ENCODE data around the gene IGFL1.
"Not testable (repeated sequence)": the region's sequence is repeated elsewhere in the genome, so short reads cannot be mapped to it uniquely, and the experiment has no call there.

Gene IGFL1

DNA sequence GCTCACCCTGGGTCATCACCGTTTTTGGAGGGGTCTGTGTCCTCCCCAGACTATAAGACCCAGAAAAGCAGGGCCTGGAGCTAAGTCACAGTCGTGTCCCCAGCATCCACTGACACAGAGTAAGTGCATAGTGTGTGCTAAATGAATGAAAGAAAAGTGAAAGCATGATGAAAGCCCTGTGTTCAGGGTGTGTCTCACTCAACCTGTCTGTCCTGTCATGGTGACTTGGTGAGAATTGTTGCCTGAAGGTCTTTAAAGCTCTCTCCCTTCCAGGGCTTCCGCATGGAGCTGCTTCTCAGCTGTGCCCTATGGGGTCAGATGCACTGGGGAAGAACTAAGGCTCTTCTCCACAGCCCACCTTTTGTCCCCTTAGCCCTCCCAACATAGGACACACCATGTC lies 20.5 kb upstream of the IGFL1 start:
- no peak for DNase-seq (ENCODE audit: low read depth, low spot score)
- TF ChIP-seq, protein P1, sequence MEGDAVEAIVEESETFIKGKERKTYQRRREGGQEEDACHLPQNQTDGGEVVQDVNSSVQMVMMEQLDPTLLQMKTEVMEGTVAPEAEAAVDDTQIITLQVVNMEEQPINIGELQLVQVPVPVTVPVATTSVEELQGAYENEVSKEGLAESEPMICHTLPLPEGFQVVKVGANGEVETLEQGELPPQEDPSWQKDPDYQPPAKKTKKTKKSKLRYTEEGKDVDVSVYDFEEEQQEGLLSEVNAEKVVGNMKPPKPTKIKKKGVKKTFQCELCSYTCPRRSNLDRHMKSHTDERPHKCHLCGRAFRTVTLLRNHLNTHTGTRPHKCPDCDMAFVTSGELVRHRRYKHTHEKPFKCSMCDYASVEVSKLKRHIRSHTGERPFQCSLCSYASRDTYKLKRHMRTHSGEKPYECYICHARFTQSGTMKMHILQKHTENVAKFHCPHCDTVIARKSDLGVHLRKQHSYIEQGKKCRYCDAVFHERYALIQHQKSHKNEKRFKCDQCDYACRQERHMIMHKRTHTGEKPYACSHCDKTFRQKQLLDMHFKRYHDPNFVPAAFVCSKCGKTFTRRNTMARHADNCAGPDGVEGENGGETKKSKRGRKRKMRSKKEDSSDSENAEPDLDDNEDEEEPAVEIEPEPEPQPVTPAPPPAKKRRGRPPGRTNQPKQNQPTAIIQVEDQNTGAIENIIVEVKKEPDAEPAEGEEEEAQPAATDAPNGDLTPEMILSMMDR (IDR thresholded peaks at IDR 0.05; ENCODE audit: low read depth, low read length): no peak
- no peak overlapping the region for H3K4me3 ChIP-seq (ENCODE audit: low read depth, low read length)
- in situ Hi-C loops (cut with HindIII; ENCODE audit: low sequenced_read_pairs): no loop called here

DNA sequence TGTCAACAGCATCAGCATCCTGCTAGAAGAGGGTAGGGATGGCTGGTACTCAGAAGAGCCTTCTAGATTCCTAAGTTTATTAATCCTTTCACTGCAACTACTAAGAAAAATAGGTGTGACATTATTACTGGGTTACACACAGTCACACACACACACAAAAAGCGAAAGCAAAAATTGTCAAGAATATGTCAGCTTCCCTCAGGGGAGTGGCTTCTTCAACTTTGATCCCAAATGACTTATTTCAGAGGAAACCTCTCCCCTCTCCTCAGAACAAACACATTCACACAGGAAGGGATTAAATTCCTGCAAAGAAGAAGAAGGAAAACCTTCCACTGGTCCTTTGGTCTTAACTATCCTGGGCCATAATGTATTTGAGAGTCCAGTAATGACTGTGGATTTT lies 20.1 kb upstream of the IGFL1 start:
- TF ChIP-seq, protein P1 (IDR thresholded peaks at IDR 0.05; ENCODE audit: low read depth, low read length): no peak
- in situ Hi-C loops (cut with HindIII; ENCODE audit: low sequenced_read_pairs): no loop called here

DNA sequence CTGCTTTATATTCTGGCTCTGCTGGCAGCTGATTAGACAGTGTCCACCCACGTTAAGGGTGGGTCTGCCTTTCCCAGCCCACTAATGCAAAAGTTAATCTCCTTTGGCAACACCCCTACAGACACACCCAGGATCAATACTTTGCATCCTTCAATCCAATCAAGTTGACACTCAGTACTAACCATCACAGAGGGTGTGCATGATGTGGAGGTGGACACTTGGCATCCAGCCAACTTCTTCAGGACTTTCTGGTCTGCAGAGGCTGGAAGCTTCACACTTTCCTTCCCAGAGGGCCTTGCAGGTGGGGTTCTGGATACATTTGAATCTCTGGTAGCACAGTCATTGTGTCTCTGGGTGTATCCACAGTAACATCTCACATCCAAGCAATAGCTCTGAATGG lies 18.9 kb upstream of the IGFL1 start:
- in situ Hi-C loops (cut with HindIII; ENCODE audit: low sequenced_read_pairs): no loop called here
- H3K4me3 ChIP-seq (ENCODE audit: low read depth, low read length): no peak overlapping the region
- no peak for DNase-seq (ENCODE audit: low read depth, low spot score)
- TF ChIP-seq, protein P1 (IDR thresholded peaks at IDR 0.05; ENCODE audit: low read depth, low read length): no peak

More for the DNA sequence above, 20.1 kb upstream of the IGFL1 start:
- DNase-seq (ENCODE audit: low read depth, low spot score): no peak
- H3K4me3 ChIP-seq (ENCODE audit: low read depth, low read length): no peak overlapping the region

DNA sequence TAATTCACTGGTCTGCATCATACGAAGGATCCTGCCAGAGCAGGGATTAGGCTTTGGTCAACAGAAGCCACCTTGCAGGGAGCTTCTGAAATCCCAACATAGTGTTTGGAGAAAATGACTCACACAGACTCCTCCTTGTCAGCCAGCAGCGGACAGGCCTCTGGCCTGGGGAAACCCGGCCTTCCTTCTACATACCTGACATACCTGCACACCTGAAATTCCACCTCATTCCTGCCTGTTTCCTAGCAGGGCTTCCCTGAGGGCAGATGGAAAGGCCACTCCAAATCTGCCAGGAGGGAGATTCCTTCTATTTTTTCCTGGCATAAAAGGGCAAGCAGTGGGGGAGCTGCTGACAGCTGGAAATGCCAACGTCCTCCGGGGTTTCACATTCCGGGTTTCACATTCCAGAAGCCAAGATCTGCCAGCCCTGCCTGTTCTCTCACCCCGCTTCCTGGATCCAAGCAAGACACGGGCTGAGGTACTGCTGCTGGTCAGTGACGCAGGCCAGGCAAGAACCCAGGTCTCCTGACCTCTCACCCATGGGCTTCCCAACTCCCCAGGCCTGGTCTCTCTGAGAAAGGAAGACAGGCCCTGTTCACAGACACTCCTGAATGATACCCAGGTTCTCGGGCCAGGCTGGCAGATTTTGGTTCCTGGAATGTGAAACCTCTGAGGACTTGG lies 18.2 kb upstream of the IGFL1 start:
- in situ Hi-C loops (cut with HindIII; ENCODE audit: low sequenced_read_pairs): no loop called here
- TF ChIP-seq, protein P1 (IDR thresholded peaks at IDR 0.05; ENCODE audit: low read depth, low read length): no peak
- no peak for DNase-seq (ENCODE audit: low read depth, low spot score)
- no peak overlapping the region for H3K4me3 ChIP-seq (ENCODE audit: low read depth, low read length)

DNA sequence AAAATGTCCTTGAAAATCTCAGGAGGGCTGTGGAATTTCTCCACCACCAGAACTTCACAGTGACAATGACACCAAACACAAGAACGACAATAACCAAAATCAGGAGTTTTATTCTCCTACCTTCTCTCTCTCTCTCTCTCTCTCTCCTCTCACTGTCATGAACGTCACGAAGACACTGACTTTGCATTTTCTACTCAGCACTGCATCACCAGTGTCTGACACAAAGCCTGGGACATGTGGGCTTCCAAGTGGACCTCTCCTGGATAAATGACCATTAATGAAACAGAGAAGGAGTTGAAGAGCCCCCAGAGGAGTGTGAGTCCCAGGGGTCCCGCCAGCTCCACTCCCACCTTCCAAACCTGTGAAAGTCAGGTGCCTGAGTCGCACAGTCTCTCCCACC lies 16.9 kb upstream of the IGFL1 start:
- DNase-seq (ENCODE audit: low read depth, low spot score); in situ Hi-C loops (cut with HindIII; ENCODE audit: low sequenced_read_pairs); H3K4me3 ChIP-seq (ENCODE audit: low read depth, low read length): not testable (repeated sequence)

DNA sequence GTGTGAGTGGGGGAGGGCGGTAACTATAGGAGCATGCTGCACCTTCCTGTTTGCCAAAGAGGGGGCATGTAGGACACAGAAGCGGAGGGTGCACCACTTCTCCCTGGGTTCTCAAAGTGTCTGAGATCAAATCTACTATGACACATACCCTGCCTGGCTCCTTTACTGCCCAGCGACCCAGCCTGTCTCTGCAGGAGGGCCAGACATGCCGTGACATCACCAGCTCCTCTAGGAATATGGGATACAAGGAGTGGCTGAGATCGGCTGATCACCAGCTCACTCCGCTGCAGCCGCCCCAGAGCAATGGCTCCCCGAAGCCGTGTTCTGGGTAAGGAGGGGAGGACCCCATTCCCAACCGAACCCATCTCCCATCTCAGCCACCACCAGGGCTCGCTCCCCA lies 16.4 kb upstream of the IGFL1 start:
- in situ Hi-C loops (cut with HindIII; ENCODE audit: low sequenced_read_pairs): no loop called here
- H3K4me3 ChIP-seq (ENCODE audit: low read depth, low read length): no peak overlapping the region
- TF ChIP-seq, protein P1 (IDR thresholded peaks at IDR 0.05; ENCODE audit: low read depth, low read length): no peak
- no peak for DNase-seq (ENCODE audit: low read depth, low spot score)

DNA sequence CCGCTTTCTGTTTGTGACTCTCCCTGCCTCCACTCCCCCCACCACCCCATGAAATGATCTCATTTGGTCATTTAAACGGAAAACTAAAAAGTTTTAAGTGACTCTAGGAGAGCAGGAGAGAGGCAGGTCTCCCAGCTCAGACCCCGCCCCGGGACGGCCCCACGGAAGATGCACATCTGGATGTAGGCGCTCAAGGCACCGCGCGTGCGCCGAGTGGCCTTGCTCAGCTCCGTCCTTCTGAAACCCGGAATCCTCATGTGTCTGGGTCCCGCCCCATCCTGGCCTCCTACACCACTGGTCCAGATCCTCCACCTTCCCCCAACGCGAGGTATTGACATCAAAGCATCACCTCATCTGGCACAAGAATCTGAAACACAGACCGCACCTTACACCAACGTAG lies 15.7 kb upstream of the IGFL1 start:
- H3K4me3 ChIP-seq (ENCODE audit: low read depth, low read length): no peak overlapping the region
- TF ChIP-seq, protein P1 (IDR thresholded peaks at IDR 0.05; ENCODE audit: low read depth, low read length): no peak
- in situ Hi-C loops (cut with HindIII; ENCODE audit: low sequenced_read_pairs): no loop called here
- no peak for DNase-seq (ENCODE audit: low read depth, low spot score)

All from astrocyte of the spinal cord (primary cell).